NT2/D1 (cell line): ENCODE measurements around the gene RHOT2.
A peak's percentile ranks its signal among the peaks of the same experiment; 100 is the strongest.

Experiments used
- DNase-seq: peaks from one replicate; pipeline ENCODE4 v3.0.0-alpha.2; 2011; ENCODE audit warnings: low read depth, low spot score
- H3K27me3 ChIP-seq: 2 replicates; pipeline ENCODE4 v1.6.0; 2011; ENCODE audit warnings: mild to moderate bottlenecking; ENCODE audit not compliant: insufficient read length, insufficient read depth
- H3K36me3 ChIP-seq: 2 replicates; pipeline ENCODE4 v1.6.1; 2011; ENCODE audit warnings: mild to moderate bottlenecking, low read length, mixed read lengths; ENCODE audit not compliant: insufficient read depth, insufficient read length
- H3K4me1 ChIP-seq: 2 replicates; pipeline ENCODE4 v1.5.1; 2011; ENCODE audit not compliant: insufficient read depth, insufficient read length
- H3K4me3 ChIP-seq: 2 replicates; pipeline ENCODE4 v1.5.1; 2011; ENCODE audit warnings: low read depth; ENCODE audit not compliant: insufficient read length
- H3K9ac ChIP-seq: 2 replicates; pipeline ENCODE4 v1.6.0; 2011; ENCODE audit warnings: low read depth; ENCODE audit not compliant: insufficient read length
- H3K9me3 ChIP-seq: 2 replicates; pipeline ENCODE4 v1.5.1; 2011; ENCODE audit warnings: mild to moderate bottlenecking, low read length; ENCODE audit not compliant: insufficient read depth
- SUZ12 ChIP-seq: IDR thresholded peaks from 2 replicates; pipeline ENCODE4 v1.6.1; 2011; ENCODE audit not compliant: insufficient read length, insufficient read depth; ENCODE audit errors: extremely low read depth
- YY1 ChIP-seq: IDR thresholded peaks from 2 replicates; pipeline ENCODE4 v1.6.1; 2011; ENCODE audit not compliant: insufficient read length, insufficient read depth
- ZNF274 ChIP-seq: IDR thresholded peaks from 2 replicates; pipeline ENCODE4 v1.6.1; 2011; ENCODE audit warnings: mild to moderate bottlenecking, low read depth, low read length

Gene RHOT2

GRCh38 chr16:718922-719321 lies 51.0 kb downstream of the RHOT2 start:
- no peaks in the 10 kb centered on the region for H3K27me3 ChIP-seq
- H3K4me3 ChIP-seq = no peak overlapping the region
- H3K36me3 ChIP-seq = peaks cover 14% of the 10 kb centered on the region
- peaks cover 48% of the 10 kb centered on the region for H3K4me1 ChIP-seq
- TF ChIP-seq ZNF274 (no peak), YY1 (no peak), SUZ12 (no peak)
- H3K9me3 ChIP-seq = no peaks in the 10 kb centered on the region; the same call in 1 of the 2 replicates
- peak overlapping the region; percentile 76 for H3K9ac ChIP-seq
- no peak for DNase-seq

GRCh38 chr16:719815-720446 lies 52.0 kb downstream of the RHOT2 start:
- no peaks in the 10 kb centered on the region; the same call in 1 of the 2 replicates for H3K9me3 ChIP-seq
- peaks cover 41% of the 10 kb centered on the region for H3K4me1 ChIP-seq
- H3K27me3 ChIP-seq = no peaks in the 10 kb centered on the region
- peaks cover 14% of the 10 kb centered on the region for H3K36me3 ChIP-seq
- H3K4me3 ChIP-seq = peak overlapping the region; percentile 88
- TF ChIP-seq SUZ12 = no peak
- no peak for TF ChIP-seq ZNF274
- TF ChIP-seq YY1 = no peak
- peak overlapping the region; percentile 99 for H3K9ac ChIP-seq
- DNase-seq = no peak

GRCh38 chr16:720447-720989 lies 52.6 kb downstream of the RHOT2 start:
- H3K36me3 ChIP-seq = peaks cover 14% of the 10 kb centered on the region
- peak overlapping the region; percentile 88 for H3K4me3 ChIP-seq
- no peaks in the 10 kb centered on the region for H3K27me3 ChIP-seq
- H3K4me1 ChIP-seq = peaks cover 42% of the 10 kb centered on the region
- DNase-seq = peak; percentile 62
- H3K9ac ChIP-seq = peak overlapping the region; percentile 99
- H3K9me3 ChIP-seq = no peaks in the 10 kb centered on the region; the same call in 1 of the 2 replicates
- no peak for TF ChIP-seq YY1
- TF ChIP-seq ZNF274 = no peak
- no peak for TF ChIP-seq SUZ12

- H3K36me3 ChIP-seq = peaks cover 14% of the 10 kb centered on the region
- H3K27me3 ChIP-seq = no peaks in the 10 kb centered on the region
- H3K4me1 ChIP-seq = peaks cover 46% of the 10 kb centered on the region
- H3K4me3 ChIP-seq = peak within 1 kb of the TSS; percentile 88
- peak; percentile 86 for DNase-seq
- H3K9me3 ChIP-seq = no peaks in the 10 kb centered on the region; the same call in 1 of the 2 replicates
- peak within 1 kb of the TSS; percentile 99 for H3K9ac ChIP-seq
- TF ChIP-seq YY1 = no peak
- no peak for TF ChIP-seq SUZ12
- no peak for TF ChIP-seq ZNF274
Measured at GRCh38 chr16:720990-721764, 53.2 kb downstream of the RHOT2 start, which contains the start of gene ANTKMT. ANTKMT (plus strand) TSS chr16:721146; CDS start chr16:721275, 129 bp downstream.

- no peak for TF ChIP-seq ZNF274
- no peak for TF ChIP-seq SUZ12
- TF ChIP-seq YY1 = no peak
- Histone ChIP-seq H3K27me3 (peaks cover 3% of the 10 kb centered on the region), H3K36me3 (peaks cover 14% of the 10 kb centered on the region), H3K4me1 (peaks cover 46% of the 10 kb centered on the region), H3K9ac (no peak overlapping the region), H3K4me3 (peak overlapping the region; percentile 88), H3K9me3 (no peaks in the 10 kb centered on the region; the same call in 1 of the 2 replicates)
- DNase-seq = no peak
Measured at GRCh38 chr16:721765-722540, 54.0 kb downstream of the RHOT2 start.

GRCh38 chr16:722835-723633 lies 55.1 kb downstream of the RHOT2 start:
- Histone ChIP-seq H3K9me3 (no peaks in the 10 kb centered on the region; the same call in 1 of the 2 replicates), H3K36me3 (peaks cover 14% of the 10 kb centered on the region), H3K9ac (no peak overlapping the region), H3K27me3 (peaks cover 6% of the 10 kb centered on the region), H3K4me3 (no peak overlapping the region), H3K4me1 (peaks cover 38% of the 10 kb centered on the region)
- DNase-seq = no peak
- TF ChIP-seq YY1 (no peak), SUZ12 (no peak), ZNF274 (no peak)
